Measurements from ENCODE around the gene TAGLN3. TPM values are rescaled to one million over a fixed set of nuclear protein-coding genes. Genes with fewer than 3 reads are reported as not detected.

TAGLN3 gene
- total and polyA plus RNA-seq, 2 of the 13 experiments (the other 11 are each of a cell fraction or from before 2014, with no cell fraction given) = 0.51 to 0.91 TPM

- no peak for TF ChIP-seq ZNF530 (CRISPR knock-in tag; IDR thresholded peaks at IDR 0.05; ENCODE audit: low read depth)
- peak; percentile 69; the same call in 1 of the 2 replicates for TF ChIP-seq KAT7 (CRISPR knock-in tag; IDR thresholded peaks at IDR 0.05; ENCODE audit: borderline replicate concordance)
- no peak for TF ChIP-seq CREB1 (IDR thresholded peaks at IDR 0.05)
- TF ChIP-seq CREB1 (CRISPR knock-in tag; IDR thresholded peaks at IDR 0.05) = no peak; the same call in none of the 2 replicates
- no peak for TF ChIP-seq ZNF652 (CRISPR knock-in tag; IDR thresholded peaks at IDR 0.05; ENCODE audit: borderline replicate concordance, low read depth)
- no peak for TF ChIP-seq BRCA1 (CRISPR knock-in tag; IDR thresholded peaks at IDR 0.05)
- TF ChIP-seq MTF2 (CRISPR knock-in tag; IDR thresholded peaks at IDR 0.05; ENCODE audit: borderline replicate concordance) = no peak
- TF ChIP-seq ZNF331 (CRISPR knock-in tag; IDR thresholded peaks at IDR 0.05) = peak; percentile 42; the same call in 1 of the 2 replicates
- TF ChIP-seq NRL (CRISPR knock-in tag; IDR thresholded peaks at IDR 0.05; ENCODE audit: borderline replicate concordance) = peak; percentile 95
- TF ChIP-seq ZNF296 (CRISPR knock-in tag; conservative IDR thresholded peaks at IDR 0.05) = no peak
- TF ChIP-seq ZNF687 (CRISPR knock-in tag; IDR thresholded peaks at IDR 0.05) = peak; percentile 98
- no peak for TF ChIP-seq RBAK (CRISPR knock-in tag; IDR thresholded peaks at IDR 0.05)
- no peak; the same call in 1 of the 2 replicates for TF ChIP-seq ZFYVE20 (CRISPR knock-in tag; IDR thresholded peaks at IDR 0.05; ENCODE audit: borderline replicate concordance, low read depth)
- no peak for TF ChIP-seq CCAR2 (optimal IDR thresholded peaks at IDR 0.05; ENCODE audit: low read depth, low read length)
- TF ChIP-seq AHDC1 (CRISPR knock-in tag; IDR thresholded peaks at IDR 0.05; ENCODE audit: borderline replicate concordance) = no peak; the same call in 1 of the 2 replicates
- no peak for TF ChIP-seq PLRG1 (conservative IDR thresholded peaks at IDR 0.05)
- no peak; the same call in 1 of the 2 replicates for TF ChIP-seq EEA1 (CRISPR knock-in tag; IDR thresholded peaks at IDR 0.05; ENCODE audit: borderline replicate concordance)
- TF ChIP-seq ATF5 (CRISPR knock-in tag; IDR thresholded peaks at IDR 0.05; ENCODE audit: low read depth) = no peak
- TF ChIP-seq NBN (conservative IDR thresholded peaks at IDR 0.05) = no peak
- TF ChIP-seq ZNF766 (CRISPR knock-in tag; IDR thresholded peaks at IDR 0.05; ENCODE audit: borderline replicate concordance) = peak; percentile 69; the same call in 1 of the 2 replicates
These were observed 19.9 kb upstream of the TAGLN3 start, which contains the start of gene ABHD10 (continued) for GRCh38 chr3:111978583-111979433.
